HG03280 (cell line): ENCODE data around the gene PLEKHA6.

Experiments used
- ATAC-seq: cut with Tn5 transposase; IDR thresholded peaks from one replicate; pipeline ENCODE4 v1.9.1; 2021; ENCODE audit warnings: mild to moderate bottlenecking, moderate library complexity; ENCODE audit not compliant: unreplicated experiment

The PLEKHA6 gene

GRCh38 chr1:204286831-204287421 is 72.8 kb downstream of the PLEKHA6 start:
- ATAC-seq: no peak

GRCh38 chr1:204286315-204286714 is 73.4 kb downstream of the PLEKHA6 start:
- ATAC-seq: no peak

- ATAC-seq: no peak
These were observed 74.1 kb downstream of the PLEKHA6 start for GRCh38 chr1:204285436-204286305.

GRCh38 chr1:204284929-204285328 is 74.8 kb downstream of the PLEKHA6 start:
- ATAC-seq: no peak

- no peak for ATAC-seq
These were observed 75.7 kb downstream of the PLEKHA6 start for GRCh38 chr1:204283711-204284651.

GRCh38 chr1:204282761-204283221 is 76.9 kb downstream of the PLEKHA6 start:
- no peak for ATAC-seq

- ATAC-seq: no peak
These were observed 79.4 kb downstream of the PLEKHA6 start for GRCh38 chr1:204280099-204280961.

- no peak for ATAC-seq
These were observed 80.8 kb downstream of the PLEKHA6 start for GRCh38 chr1:204278958-204279357.

- no peak for ATAC-seq
These were observed 81.5 kb downstream of the PLEKHA6 start for GRCh38 chr1:204278251-204278650.

GRCh38 chr1:204277563-204278219 is 82.0 kb downstream of the PLEKHA6 start:
- ATAC-seq: no peak

GRCh38 chr1:204275695-204276370 is 83.9 kb downstream of the PLEKHA6 start:
- no peak for ATAC-seq

- no peak for ATAC-seq
These were observed 85.3 kb downstream of the PLEKHA6 start for GRCh38 chr1:204274446-204274845.

- ATAC-seq: no peak
These were observed 87.2 kb downstream of the PLEKHA6 start for GRCh38 chr1:204272505-204272904.

GRCh38 chr1:204271970-204272369 is 87.8 kb downstream of the PLEKHA6 start:
- ATAC-seq: no peak

GRCh38 chr1:204268101-204268500 is 91.6 kb downstream of the PLEKHA6 start:
- ATAC-seq: no peak

- ATAC-seq: no peak
These were observed 92.5 kb downstream of the PLEKHA6 start for GRCh38 chr1:204267191-204267601.

GRCh38 chr1:204266504-204267034 is 93.2 kb downstream of the PLEKHA6 start:
- no peak for ATAC-seq

- no peak for ATAC-seq
These were observed 94.1 kb downstream of the PLEKHA6 start for GRCh38 chr1:204265665-204266064.

- ATAC-seq: no peak
These were observed 94.9 kb downstream of the PLEKHA6 start for GRCh38 chr1:204264805-204265204.
